Sciatic nerve (tissue), 2 donors: ENCODE results near the gene ZNF385C. TPM values are rescaled to one million over a fixed set of nuclear protein-coding genes. Genes with fewer than 3 reads are reported as not detected.

Experiments used
- ATAC-seq: fragments of 200-7000 bp; cut with Tn5 transposase; one replicate; pipeline ENCODE4 v1.9.1; 2020; ENCODE audit warnings: mild to moderate bottlenecking, moderate library complexity
- DNase-seq: peaks from one replicate; pipeline ENCODE4 v3.0.0-alpha.2; 2020; ENCODE audit warnings: low spot score
- intact Hi-C: fragments of 100-400 bp; cut with DNase I; formaldehyde crosslinking; loops from one replicate; pipeline ENCODE4 v1.14.2; 2022
- total RNA-seq: library from RNA; stranded (reverse); fragmentation: NEBNext Ultra II Directional; extraction: Animal tissue kit (Norgen Biotek cat#: 25700); gene quantifications from one replicate; pipeline ENCODE4 v1.2.1, GENCODE V29; 2021
- donor health status: DM: no; HTN: no; CAD: no.
- donor health status: DM: no; HTN: no; CAD: no.

ZNF385C gene
- total RNA-seq, 1 donor from 2014 or later, result 3.0 TPM

GRCh38 chr17:42060231-42060630 is 38.0 kb downstream of the ZNF385C start:
- intact Hi-C loops, result no loop called here
- DNase-seq (no peak), ATAC-seq (no peak)

- no peak for DNase-seq
- intact Hi-C loops, result no loop called here
These were observed 38.5 kb downstream of the ZNF385C start for GRCh38 chr17:42059815-42060214.

DNA sequence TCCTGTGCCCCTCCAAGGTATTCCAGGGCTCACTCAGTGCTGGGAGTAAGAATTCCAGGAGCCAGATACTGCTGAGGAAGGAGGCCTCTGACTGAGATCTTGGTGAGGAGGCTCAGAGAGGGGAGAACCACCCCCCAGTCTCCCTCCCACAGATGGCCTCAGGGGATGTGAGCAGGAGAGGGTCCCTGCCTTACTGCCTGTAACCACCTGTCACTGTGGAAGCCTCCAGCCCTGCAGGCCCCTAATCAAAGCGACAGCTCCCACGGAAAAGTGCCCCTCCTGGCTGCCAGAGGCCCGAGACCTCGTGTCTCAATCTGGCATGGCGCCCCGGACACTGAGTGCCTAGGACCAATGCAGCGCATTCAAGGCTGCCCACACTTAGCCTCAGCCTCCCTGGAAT is 40.2 kb downstream of the ZNF385C start:
- intact Hi-C loops, result no loop called here
- ATAC-seq (no peak), DNase-seq (no peak)

More at GRCh38 chr17:42059815-42060214, 38.5 kb downstream of the ZNF385C start:
- ATAC-seq, result no peak

DNA sequence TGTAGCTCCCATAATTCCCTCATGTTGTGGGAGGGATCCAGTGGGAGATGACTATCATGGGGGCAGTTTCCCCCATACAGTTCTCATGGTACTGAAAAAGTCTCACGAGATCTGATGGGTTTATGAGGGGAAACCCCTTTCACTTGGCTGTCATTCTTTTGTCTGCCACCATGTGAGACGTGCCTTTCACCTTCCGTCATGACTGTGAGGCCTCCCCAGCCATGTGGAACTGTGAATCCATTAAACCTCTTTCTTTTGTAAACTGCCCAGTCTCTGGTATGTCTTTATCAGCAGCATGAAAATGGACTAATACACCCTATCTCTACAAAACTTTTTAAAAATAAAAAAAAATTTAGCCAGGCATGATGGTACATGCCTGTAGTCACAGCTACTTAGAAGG is 41.6 kb downstream of the ZNF385C start:
- ATAC-seq, result no peak
- DNase-seq, result no peak
- intact Hi-C loops, result no loop called here

DNA sequence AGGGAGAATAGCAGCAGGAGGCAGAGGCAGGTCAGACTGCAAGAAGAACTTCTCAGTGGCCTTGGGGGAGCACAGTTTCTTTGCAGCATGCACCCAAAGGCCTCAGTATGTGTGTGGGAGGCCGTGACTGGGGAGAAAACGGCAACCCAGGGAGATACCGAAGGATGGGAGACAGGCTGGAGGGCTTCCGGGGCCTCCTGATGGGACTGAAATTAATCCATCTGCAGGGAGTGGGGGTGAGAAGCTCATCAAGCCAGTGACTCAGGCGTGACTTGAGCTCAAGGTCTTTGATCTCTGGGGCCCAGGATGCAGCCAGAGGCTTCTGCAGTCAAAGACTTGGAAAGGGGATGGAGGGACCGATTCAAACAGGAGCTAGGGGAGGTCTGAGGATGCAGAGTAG is 42.8 kb downstream of the ZNF385C start:
- DNase-seq (no peak), ATAC-seq (no peak)
- intact Hi-C loops, result no loop called here

DNA sequence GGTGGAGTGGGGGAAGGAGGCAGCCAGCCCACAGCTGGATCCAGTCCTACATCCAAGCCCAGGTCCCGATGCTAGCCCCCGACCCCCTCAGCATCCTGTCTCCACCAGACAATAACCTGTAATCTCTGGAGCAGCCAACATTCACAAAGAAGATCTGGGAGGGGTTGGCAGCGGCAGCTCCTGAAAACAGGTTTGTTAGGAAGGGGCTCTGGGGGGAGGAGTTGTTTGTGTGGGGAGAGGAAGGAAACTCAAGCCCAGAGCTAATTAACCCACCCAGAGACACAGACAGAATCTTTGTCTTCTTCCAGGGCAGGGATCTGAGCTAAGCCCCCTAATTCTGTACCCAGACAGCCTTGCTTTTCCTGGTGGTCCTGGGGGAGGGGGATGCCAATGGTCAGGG is 43.2 kb downstream of the ZNF385C start:
- no peak for DNase-seq
- no peak for ATAC-seq
- intact Hi-C loops, result no loop called here

DNA sequence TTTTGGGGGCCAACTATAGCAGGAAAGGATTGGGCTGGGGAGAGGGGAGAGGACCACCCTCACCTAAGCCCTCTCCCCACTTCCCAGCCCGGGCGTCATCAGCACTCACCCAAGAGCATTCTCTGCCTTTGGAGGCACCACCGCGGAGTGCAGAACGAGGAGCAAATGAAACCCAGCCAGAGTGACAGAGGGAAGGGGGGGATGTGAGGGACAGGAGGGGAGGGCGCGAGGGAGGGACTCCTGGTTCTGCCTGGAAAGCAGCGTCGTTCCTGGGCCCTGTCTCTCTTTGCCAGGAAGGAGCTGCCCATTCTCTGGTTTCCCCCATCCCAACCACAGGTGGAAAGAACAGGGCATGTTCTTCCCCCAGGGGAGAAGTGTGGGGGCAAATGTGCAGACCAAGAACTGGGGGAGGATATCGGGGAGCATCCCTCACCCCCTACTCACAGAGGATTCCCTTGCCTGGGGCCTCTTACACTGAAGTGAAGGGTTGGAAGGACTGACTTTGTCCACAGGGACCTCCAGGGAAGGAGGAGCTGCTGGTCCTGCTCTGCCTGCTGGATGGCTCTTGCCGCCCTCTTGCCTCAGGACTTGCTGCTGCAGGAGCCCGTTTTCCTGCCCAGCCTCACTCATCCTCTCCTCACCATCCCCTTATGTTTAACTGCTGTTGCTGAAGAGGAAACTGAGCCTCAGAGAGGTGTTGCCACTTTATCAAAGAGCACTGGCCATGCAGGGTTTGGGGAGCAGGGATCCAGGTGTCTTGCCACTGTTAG is 44.4 kb downstream of the ZNF385C start:
- ATAC-seq, result no peak
- intact Hi-C loops, result no loop called here
- DNase-seq, result no peak

DNA sequence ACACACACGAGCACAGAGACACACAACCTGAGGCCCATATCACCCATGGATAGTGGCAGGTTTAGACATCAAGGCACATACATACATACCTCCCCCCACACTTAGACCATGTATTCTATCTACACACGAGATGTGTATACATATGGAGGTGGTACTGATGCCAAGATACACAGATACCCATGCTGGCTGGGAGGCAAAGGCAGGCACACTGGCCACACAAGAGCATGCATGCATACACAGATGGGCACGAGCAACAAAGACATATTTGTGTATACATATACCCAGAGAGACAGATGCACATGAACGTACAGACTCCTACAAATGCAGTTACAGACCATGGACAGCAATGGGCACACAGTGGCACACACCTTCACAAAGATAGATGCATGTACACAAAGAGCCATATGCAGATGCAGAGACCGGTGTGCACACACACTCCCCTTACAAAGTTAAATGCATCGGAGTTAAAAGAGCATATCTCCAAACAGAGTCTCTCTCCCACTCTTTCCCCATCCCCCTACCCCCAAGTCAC is 45.9 kb downstream of the ZNF385C start:
- ATAC-seq (no peak), DNase-seq (no peak)
- intact Hi-C loops, result no loop called here

DNA sequence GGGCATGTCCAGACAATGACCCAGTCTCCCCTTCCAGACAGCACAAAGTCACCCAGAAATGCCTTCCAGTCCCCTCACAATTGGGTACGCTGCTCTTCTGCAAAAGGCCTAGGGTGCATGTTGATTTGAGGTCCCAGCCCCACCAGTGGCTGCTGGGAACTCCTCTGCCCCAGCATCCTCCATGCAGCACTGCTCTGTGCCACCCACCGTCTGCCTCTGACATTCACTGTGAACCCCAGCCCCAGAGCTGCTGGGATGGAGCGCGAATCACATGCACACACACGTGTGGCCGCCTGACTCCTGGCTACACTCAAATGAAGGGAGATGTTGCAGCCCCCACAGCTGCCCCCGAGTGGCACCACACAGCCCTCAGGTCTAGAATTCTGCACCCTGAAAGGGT is 46.6 kb downstream of the ZNF385C start:
- intact Hi-C loops, result no loop called here
- DNase-seq (no peak), ATAC-seq (no peak)

- ATAC-seq (no peak), DNase-seq (no peak)
- intact Hi-C loops, result no loop called here
These were observed 47.3 kb downstream of the ZNF385C start for GRCh38 chr17:42051013-42051400.

- intact Hi-C loops, result no loop called here
- DNase-seq (peak; percentile 73), ATAC-seq (peak; percentile 71)
These were observed 47.8 kb downstream of the ZNF385C start, which contains the start of gene C17orf113 for GRCh38 chr17:42050393-42051012. Gene C17orf113, minus strand, starts transcription at chr17:42050601. Its CDS starts 7,225 bp downstream, at chr17:42043376.

- ATAC-seq (peak; percentile 20), DNase-seq (no peak)
- intact Hi-C loops, result no loop called here
These were observed 48.4 kb downstream of the ZNF385C start for GRCh38 chr17:42049834-42050392.

- no peak for ATAC-seq
These were observed 50.9 kb downstream of the ZNF385C start for GRCh38 chr17:42047343-42047742.

GRCh38 chr17:42045719-42046118 is 52.6 kb downstream of the ZNF385C start:
- DNase-seq, result no peak
- intact Hi-C loops, result no loop called here

More at GRCh38 chr17:42047343-42047742, 50.9 kb downstream of the ZNF385C start:
- intact Hi-C loops, result no loop called here
- DNase-seq, result no peak

GRCh38 chr17:42042598-42043319 is 55.5 kb downstream of the ZNF385C start:
- DNase-seq, result no peak
- intact Hi-C loops, result no loop called here
- no peak for ATAC-seq

More at GRCh38 chr17:42045719-42046118, 52.6 kb downstream of the ZNF385C start:
- no peak for ATAC-seq

- intact Hi-C loops, result no loop called here
- ATAC-seq (no peak), DNase-seq (no peak)
These were observed 56.7 kb downstream of the ZNF385C start for GRCh38 chr17:42041619-42042018.

GRCh38 chr17:42040818-42041217 is 57.5 kb downstream of the ZNF385C start:
- no peak for ATAC-seq

GRCh38 chr17:42039794-42040763 is 58.2 kb downstream of the ZNF385C start:
- DNase-seq (no peak), ATAC-seq (no peak)
- intact Hi-C loops, result no loop called here

More at GRCh38 chr17:42040818-42041217, 57.5 kb downstream of the ZNF385C start:
- no peak for DNase-seq
- intact Hi-C loops, result no loop called here
